GM18909 (cell line): ENCODE data around the gene HECTD3.
"Not testable (repeated sequence)": the region's sequence is repeated elsewhere in the genome, so short reads cannot be mapped to it uniquely, and the experiment has no call there.

Source experiments
- ATAC-seq: cut with Tn5 transposase; IDR thresholded peaks from one replicate; pipeline ENCODE4 v1.9.1; 2021; ENCODE audit warnings: mild to moderate bottlenecking; ENCODE audit not compliant: unreplicated experiment, poor library complexity

The HECTD3 gene

DNA sequence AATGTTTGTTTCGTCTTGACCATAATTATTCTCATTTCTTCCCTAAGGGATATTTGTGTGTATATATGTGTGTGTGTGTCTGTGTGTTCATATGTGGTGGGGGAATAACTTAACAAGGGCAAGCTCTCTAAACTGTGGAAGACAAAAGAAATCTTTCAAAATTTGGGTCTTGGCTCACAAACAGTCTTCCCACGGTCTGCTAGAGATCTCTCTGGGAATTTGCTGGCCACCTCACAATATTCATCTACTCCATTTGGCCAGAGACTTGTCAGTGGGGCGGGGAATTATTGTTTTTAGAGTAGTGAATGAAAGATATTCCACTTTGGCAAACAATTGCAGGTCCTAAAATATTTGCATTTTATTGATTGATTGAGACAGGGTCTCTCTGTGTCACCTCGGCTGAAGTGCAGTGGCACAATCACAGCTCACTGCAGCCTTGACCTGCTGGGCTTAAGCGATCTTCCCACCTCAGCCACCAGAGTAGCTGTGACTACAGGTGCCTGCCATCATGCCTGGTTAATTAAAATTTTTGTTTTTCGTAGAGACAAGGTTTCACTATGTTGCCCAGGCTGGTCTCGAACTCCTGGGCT is 16.7 kb downstream of the HECTD3 start:
- ATAC-seq, result no peak

DNA sequence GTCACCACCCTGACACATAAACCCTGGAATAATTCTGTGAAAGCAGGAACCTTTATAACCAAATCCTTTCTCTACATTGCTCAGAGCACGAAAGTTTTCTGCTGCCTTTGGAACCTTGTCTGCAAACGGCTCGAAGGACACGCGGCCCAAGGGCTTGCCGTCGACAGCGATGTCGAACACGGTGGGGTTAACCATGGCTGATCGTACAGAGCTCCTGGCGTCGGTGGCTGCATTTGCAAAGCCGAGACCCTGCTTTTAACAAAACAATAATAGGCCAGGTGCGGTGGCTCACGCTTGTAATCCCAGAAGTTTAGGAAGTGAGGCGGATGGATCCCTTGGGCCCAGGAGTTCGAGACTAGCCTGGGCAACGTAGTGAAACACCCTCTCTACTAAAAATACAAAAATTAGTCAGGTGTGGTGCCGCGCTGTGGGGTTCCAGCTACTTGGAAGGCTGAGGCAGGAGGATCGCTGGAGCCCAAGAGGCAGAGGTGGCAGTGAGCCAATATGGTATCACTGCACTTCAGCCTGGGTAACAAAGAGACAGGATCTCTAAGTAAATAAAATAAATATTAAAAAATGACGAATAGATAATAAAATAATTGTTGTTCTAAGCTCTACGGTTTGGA is 22.5 kb downstream of the HECTD3 start:
- no peak for ATAC-seq

DNA sequence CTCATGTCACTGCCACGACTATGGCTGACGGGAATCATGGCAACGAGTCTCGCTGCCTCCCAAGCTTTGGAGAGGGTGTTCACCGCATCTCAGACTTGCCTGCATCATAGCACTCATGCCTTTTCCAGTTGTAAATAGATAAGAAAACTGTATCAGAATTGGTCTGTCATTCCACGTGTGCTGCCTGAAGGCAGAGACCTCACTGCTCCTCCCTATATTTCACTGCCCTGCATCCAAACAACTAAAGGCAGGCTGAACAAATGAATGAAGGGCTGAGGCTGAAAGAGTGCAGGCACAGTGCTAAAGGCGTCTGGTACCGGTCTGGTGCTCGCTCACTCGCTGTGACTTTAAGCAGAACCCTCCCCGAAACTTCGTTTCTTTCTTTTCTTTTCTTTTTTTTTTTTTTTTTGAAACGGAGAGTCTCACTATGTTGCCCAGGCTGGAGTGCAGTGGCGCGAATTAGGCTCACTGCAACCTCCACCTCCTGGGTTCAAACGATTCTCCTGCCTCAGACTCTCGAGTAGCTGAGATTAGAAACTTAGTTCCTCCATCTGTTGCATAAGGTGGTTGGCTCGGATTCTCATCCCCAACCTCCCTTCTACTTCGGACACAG is 25.3 kb downstream of the HECTD3 start:
- peak; percentile 13 for ATAC-seq

DNA sequence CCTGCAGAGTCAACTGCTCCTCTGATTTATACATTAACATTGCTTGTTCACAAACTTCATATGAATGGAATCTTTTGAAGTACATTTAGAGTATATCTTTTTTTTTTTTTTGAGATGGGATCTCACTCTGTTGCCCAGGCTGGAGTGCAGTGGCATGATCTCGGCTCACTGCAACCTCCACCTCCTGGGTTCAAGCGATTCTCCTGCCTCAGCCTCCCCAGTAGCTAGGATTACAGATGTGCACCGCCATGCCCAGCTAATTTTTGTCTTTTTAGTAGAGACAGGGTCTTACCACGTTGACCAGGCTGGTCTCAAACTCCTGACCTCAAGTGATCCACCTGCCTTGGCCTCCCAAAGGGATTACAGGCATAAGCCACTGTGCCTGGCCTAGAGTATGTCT is 33.8 kb downstream of the HECTD3 start:
- ATAC-seq, result not testable (repeated sequence)

DNA sequence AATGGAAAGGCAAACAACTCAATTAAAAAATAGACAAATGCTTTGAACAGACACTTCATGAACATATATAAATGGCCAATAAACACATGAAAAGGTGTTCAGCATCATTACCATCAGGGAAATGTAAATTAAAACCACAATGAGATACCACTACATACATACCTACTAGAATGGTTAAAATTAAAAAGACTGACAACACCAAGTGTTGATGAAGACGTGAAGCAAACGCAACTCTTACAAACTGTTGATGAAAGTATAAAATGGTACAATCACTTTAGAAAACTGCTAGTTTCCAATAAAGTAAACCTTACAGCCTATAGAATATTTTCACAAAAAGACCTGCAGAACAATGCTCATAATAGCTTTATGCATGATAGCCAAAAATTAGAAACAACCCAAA is 34.9 kb downstream of the HECTD3 start:
- ATAC-seq, result no peak

DNA sequence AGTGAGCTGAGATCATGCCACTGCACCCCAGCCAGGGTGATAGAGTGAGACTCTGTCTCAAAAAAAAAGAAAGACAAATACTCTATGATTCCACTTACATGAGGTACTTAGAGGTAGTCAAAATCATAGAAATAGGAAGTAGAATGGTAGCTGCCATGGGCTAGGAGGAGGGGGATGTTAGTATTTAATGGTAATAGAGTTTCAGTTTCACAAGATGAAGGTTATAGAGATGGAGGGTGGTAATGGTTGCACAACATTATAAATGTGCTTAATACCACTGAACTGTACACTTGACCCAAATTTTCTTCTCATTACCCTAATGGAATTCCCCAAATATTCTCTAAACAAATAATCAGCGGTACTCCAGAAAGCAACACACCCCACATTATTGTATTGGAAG is 37.5 kb downstream of the HECTD3 start:
- ATAC-seq, result no peak

DNA sequence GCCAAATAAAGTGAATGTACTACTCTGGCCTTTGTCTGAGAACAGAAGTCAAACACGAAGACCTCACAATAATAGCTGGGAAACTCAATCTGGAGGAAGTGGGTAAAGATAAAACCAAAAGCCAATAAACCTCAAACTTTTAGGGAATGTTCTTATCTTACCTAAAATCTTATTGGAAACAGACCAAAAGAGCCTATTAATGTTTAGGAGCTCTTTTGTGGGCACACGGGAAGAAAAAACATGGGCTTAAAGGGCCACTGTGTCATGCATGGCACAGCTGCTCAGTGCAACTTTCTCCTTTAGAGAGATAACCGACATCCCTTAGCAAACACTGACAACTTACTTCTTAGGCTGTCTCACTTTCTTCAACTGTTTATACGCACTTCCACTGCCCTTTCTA is 40.8 kb downstream of the HECTD3 start:
- ATAC-seq, result no peak

DNA sequence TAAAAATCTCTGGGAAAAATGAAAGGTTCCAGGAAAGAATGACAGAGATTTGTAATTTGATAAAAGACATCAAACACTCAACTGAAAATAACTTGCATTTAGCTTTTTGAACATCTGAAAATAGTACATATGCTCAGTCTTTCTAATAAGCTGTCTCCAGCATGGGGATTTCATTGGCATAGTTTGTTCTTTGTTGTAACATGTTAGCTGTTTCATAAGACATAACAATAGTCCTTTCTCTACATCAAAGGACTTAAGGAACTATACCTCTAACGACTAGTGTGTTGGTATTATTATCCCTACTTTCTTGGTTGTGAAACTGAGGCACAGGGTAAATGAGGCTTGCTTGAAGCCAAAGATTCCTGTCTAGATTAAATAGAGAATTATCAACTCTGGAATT is 46.7 kb downstream of the HECTD3 start:
- no peak for ATAC-seq

DNA sequence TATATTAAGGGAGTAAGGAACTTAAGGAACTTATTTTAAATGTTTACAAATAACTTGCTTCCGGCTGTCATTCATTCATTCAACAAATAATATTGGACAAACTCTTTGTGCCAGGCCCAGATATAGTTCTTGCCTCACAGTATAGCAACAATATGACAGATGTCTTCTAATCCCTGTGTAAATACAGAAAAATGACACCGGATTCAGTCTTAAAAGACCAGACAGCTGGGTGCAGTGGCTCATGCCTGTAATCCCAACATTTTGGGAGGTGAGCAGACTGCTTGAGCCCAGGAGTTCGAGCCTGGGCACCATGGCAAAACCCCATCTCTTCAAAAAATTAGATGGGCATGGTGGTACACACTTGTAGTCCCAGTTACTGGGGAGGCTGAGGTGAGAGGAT is 48.4 kb downstream of the HECTD3 start:
- no peak for ATAC-seq

DNA sequence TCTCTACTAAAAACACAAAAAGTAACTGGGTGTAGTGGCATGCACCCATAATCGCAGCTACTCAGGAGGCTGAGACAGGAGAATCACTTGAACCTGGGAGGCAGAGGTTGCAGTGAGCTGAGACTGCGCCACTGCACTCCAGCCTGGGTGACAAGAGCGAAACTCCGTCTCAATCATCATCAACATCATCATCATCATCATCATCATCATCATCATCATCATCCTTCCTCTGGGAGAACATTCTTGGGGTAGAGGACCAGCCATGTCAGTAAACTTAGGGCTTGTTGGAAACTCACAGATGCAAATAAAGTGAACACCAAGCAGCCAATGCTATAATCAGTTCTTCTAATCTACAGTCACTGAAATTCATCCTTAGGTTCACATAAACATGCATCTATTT is 49.1 kb downstream of the HECTD3 start:
- not testable (repeated sequence) for ATAC-seq

DNA sequence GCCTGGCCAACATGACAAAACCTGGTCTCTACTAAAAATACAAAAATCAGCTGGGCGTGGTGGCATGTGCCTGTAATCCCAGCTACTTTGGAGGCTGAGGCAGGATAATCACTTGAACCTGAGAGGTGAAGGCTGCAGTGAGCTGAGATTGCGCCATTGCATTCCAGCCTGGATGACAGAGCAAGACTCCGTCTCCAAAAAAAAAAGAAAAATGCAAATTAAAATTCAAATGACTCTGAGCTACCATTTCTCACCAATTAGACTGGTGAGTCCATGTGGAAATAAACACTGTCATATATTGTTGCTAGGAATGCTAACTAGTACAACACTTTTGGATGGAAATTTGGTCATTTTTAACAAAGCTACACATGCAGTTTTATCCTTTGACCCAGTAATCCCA is 53.6 kb downstream of the HECTD3 start:
- not testable (repeated sequence) for ATAC-seq

DNA sequence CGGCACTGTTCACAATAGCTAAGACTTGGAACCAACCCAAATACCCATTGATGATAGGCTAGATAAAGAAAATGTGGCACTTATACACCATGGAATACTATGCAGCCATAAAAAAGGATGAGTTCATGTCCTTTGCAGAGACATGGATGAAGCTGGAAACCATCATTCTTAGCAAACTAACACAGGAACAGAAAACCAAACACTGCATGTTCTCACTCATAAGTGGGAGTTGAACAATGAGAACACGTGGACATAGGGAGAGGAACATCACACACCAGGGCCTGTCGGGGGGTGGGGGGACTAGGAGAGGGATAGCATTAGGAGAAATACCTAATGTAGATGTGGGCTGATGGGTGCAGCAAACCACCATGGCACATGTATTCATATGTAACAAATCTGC is 55.0 kb downstream of the HECTD3 start:
- ATAC-seq, result not testable (repeated sequence)
